ENCODE data around the gene EPB41L4A.
"Not testable (repeated sequence)": the region's sequence is repeated elsewhere in the genome, so short reads cannot be mapped to it uniquely, and the experiment has no call there.

Gene EPB41L4A

GRCh38 chr5:112397690-112398089, 21.4 kb downstream of the EPB41L4A start:
- no peak for DNase-seq

- DNase-seq: no peak
Observed at GRCh38 chr5:112396430-112396829, 22.6 kb downstream of the EPB41L4A start.

DNA sequence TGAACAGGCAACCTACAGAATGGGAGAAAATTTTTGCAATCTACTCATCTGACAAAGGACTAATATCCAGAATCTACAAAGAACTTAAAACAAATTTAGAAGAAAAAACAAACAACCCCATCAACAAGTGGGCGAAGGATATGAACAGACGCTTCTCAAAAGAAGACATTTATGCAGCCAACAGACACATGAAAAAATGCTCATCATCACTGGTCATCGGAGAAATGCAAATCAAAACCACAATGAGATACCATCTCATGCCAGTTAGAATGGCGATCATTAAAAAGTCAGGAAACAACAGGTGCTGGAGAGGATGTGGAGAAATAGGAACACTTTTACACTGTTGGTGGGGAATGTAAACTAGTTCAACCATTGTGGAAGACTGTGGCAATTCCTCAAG, 23.8 kb downstream of the EPB41L4A start:
- DNase-seq: not testable (repeated sequence)

- DNase-seq: peak; percentile 3
Observed at GRCh38 chr5:112390327-112390726, 28.8 kb downstream of the EPB41L4A start.

DNA sequence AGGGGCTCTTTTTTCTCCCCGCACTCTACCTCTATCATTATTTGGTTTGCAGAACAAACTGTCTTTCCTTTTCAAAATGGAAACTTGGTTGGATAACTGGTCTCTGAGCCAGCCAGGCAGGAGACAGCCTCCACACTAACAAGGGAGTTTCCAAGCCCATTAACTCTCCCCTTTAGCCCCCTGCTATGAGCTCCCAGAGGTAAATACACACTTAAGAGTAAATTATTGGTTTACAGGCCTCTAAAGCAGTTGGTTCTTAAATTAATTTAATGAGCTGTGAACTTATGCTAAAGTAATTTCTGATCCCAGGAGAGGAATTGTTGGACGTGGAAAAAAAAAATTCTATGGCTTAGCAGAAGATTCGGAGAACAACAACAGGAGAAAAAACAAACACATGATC, 30.3 kb downstream of the EPB41L4A start:
- DNase-seq: no peak

DNA sequence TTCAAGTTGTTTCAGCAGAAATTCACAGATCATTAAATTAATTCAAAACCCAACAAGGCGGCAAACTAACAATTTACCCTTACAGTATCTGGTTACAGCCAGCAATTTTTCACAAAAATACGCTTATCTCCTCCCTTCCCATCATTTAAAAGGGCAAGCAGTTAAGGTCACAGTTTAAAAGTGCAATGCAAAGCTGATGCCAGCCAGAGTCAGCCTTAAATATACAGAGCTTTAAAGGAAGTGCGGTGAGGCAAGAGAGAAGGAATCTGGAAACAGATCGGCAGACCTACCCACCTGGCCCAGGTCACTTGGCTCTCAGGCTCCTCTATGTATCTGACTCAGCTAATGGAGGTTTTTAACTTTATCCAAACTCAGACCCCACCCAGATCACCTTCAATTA, 31.0 kb downstream of the EPB41L4A start:
- DNase-seq: no peak

- DNase-seq: no peak
Observed at GRCh38 chr5:112386766-112387165, 32.3 kb downstream of the EPB41L4A start.

DNA sequence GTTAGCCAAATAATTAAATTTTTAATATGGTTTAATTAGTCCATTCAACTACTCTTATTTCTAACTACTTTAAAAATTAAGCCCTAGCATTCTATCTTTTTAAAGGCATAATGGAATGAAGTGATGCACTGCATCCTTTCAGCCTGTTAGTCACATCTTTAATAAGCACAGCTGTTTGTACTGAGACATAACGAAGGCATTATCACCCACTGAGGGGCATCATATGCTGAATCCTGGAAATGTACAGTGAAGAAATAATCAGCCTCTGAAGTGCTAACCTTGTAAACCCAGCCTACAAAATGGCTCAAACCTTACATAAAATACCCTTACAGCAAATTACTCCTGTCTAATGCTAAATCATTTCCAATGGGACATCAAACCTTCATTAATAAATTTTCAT, 33.1 kb downstream of the EPB41L4A start:
- no peak for DNase-seq

- DNase-seq: no peak
Observed at GRCh38 chr5:112385566-112385965, 33.5 kb downstream of the EPB41L4A start.

DNA sequence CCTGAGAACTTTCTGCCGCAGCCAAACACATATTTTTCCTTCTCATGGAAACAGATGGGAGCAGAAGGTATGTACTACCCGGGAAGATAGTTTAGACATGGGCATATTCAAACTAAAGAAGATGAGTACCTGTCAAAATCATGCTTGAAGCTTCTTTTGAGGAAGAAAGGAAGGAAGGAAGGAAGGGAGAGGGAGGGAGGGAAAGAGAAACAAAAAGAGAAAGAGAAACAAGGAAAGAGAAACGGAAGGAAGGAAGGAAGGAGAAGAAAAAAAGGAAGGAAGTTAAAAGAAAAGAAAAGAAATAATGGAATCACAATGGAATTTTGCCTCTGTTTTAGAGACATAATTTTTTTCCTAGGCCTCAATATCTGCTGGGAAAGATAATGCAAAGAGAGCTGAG, 34.6 kb downstream of the EPB41L4A start:
- DNase-seq: no peak

DNA sequence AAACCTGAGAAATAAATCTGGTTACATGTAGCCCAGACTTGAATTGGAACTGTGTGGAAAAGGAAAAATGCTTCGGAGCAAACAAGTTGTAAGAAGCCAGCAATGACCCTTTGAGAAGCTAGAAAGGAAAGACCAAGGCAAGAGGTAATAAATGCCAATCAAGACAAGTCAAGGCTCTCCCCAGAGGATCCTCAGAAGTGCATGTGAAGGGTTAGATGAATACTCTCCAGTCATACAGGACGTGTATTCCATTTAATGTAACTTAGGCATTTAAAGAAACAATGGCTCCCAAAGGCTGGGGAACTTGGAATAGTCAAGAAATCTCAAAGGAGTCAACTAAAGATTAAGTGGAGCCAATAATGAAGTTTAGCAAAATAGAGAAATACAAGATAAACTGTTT, 36.2 kb downstream of the EPB41L4A start:
- no peak for DNase-seq

GRCh38 chr5:112381521-112381920, 37.6 kb downstream of the EPB41L4A start:
- DNase-seq: no peak

- DNase-seq: no peak
Observed at GRCh38 chr5:112379542-112380325, 39.3 kb downstream of the EPB41L4A start.

DNA sequence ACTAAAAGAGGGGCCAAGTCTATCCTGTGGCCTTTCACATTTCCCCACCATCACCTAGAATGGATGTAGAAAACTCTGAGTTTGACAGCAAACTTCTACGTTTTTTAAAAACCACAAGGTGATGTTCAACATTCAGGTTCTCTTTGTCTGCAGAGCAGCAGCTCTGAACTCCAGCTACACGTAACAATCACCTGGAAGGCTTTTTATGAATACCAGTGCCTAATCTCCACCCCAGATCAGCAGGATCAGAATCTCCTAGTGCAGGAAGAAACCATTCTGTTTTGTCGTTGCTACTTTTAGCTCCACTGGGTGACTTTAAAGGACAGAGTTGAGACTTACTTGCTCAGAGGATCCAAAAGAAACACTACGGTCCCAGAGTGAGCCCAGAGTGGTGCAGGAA, 44.3 kb downstream of the EPB41L4A start:
- no peak for DNase-seq

DNA sequence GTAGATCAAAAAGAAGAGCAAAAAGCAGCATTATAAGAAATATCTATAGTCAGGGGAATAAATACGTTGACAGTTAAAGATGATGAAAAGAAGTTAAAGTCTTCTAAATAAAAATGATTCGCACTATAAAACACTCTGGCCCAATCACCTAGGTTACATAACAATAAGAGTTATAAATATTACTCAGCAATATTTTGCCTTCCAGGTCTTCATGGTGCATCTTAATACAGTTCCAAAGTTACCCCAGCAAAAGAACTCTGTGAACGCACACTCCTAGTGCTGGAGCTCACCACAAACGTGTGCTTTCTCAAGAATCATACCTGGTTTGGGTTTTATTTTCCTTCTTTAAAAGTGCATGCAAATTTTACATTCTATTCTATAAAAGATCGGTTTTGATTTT, 44.7 kb downstream of the EPB41L4A start:
- no peak for DNase-seq

DNA sequence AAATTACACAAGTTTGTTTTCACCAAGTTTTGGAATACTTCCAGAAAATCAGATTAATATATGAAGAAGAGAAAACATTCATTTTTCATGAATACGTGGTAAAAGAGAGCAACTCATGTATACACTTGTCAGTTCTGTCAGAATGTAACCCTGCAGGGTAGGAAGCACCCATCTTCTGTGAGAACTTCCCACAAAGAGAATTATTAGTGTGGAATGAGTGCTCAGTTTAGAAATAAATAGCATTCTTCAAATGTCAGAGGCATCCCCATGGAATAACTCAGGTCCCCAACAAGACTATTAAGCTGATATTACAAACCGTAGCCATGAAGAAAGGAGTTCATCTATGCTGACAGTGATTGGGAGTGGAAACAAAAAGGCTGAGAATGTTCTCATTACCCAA, 45.2 kb downstream of the EPB41L4A start:
- no peak for DNase-seq

- no peak for DNase-seq
Observed at GRCh38 chr5:112372543-112372942, 46.5 kb downstream of the EPB41L4A start.

DNA sequence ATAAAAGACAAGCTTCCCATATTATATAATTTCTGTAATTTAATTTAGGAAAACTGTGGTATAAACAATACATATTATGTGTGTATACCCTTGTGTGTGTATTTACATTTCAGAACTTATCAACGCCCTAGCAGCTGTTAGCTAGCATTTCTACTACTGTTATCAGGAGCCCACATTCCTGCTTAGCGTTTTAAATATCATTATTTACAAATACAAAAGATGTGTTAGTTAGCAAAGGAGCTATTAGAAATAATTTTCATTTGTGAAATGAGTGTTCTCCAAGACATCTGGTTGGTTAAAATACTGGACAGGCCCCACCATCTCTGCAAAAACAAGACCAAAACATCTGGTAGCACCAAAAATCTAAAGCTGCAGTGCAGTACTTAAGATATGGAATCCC, 48.0 kb downstream of the EPB41L4A start:
- DNase-seq: no peak

DNA sequence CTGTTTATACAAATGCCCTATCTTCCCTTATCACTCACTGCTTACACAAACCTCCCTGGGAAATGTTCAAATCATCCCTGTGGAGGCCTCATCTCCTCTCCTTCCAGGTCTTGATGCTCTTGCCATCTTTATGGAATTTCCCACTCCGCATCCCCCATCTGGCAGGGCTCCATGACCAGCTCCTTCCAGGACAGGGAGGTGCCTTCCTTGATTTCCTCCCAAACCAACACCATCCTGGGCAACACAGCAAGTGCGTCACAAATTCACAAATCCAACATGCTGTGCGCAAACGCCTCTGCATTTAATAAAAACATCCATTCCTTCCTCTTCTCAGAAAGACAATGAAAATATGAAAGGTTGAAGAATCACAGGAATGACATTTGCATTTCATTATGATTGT, 51.7 kb downstream of the EPB41L4A start:
- DNase-seq: no peak

- no peak for DNase-seq
Observed at GRCh38 chr5:112366987-112367386, 52.1 kb downstream of the EPB41L4A start.

DNA sequence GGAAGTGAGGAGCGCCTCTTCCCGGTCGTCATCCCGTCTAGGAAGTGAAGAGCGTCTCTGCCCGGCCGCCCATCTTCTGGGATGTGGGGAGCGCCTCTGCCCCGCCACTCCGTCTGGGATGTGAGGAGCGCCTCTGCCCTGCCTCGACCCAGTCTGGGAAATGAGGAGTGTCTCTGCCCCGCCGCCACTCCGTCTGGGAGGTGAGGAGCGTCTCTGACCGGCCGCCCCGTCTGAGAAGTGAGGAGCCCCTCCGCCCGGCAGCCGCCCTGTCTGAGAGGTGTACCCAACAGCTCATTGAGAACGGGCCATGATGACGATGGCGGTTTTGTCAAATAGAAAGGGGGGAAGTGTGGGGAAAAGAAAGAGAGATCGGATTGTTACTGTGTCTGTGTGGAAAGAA, 58.3 kb downstream of the EPB41L4A start:
- not testable (repeated sequence) for DNase-seq

GRCh38 chr5:112356178-112356956, 62.7 kb downstream of the EPB41L4A start:
- DNase-seq: no peak

- DNase-seq: no peak
Observed at GRCh38 chr5:112355058-112355685, 63.9 kb downstream of the EPB41L4A start.

DNA sequence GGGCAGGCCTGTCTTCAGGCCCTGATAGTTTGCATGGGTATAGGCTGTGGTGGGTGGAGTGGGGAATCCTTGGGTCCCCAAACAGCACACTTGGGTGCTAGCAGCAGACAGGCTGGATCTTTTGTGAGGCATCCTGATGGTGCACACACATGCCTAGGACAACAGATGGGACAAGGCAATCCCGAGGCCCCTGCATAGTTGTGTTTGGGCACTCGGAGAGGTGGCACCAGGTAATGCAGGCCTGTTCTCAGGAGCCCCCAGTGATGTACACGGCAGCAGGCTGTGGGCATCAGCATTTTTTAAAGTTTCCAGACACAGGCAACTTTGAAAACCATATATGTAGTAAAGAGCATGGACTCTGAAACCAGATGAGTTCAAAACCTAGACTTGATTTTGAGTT, 65.4 kb downstream of the EPB41L4A start:
- DNase-seq: no peak
